ENCODE results near the gene ST6GALNAC5.

The ST6GALNAC5 gene

DNA sequence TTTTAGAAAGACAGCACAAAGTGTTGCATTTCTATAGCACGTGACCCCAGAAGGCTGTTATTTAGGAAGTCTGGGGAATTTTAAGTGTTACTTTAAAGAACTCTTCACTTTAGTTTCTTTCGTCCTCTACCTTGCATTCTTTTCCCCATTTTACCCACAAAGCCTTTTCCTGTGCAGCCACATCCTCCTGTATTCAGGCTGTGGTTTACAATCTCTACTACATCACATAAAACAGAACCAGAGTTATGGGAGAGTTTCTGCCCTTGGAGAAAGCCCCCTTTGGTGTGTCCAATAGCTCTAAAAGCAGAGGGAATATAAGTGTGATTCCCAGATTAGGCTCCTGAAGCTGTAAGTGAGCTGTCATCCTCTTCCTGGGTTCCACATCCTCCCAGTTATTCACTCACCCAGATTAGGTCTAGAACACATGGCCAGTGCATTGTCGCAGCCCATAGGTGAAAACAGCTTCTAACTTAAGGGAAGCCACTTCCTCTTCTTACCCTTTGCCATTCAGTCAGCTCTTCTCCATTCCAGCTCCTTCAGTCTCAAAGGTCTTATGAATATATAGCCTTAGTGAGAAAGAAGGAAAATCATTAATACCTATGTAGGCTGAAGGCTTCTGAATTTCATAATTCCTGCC lies 180.8 kb downstream of the ST6GALNAC5 start:
- DNase-seq (ENCODE audit: low spot score) = no peak

DNA sequence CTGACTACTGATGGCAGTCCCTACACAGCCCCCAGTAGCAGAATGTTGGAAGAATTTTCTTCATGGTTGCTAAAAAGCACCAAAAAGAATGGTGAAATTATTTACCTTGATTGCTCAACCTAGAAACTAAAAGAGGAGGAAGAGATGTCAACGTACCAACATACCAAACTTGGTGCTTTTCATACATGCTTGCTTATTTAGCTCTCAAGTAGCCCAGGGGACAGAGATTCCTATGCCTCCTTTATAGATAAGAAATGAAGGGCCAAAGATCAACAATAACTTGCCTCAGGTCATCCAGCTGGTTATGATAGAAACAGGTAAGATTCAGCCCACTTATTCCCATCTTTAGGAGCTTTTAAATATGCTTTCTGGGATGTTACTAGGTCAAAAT lies 181.3 kb downstream of the ST6GALNAC5 start:
- no peak for DNase-seq (ENCODE audit: low spot score)

GRCh38 chr1:77051425-77051824 lies 184.1 kb downstream of the ST6GALNAC5 start:
- DNase-seq (ENCODE audit: low spot score) = no peak

DNA sequence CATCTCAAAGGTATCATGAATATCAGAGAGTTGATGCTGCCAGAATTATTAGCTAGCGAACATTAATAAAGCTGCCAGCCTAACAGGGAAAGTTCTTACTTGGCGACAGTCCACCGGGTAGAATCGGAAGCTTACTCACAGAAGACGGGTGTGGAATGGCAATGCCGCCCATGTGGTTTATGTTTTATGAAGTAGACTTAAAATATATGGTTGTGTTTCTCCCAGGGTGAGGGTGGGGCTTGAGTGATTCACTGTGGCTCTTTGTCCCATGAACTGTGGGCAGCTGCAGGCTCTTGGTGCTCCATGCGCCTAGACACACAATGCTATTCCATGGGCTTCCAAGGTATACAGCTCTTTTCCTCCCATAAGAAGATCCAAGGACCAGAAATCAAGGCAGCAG lies 189.2 kb downstream of the ST6GALNAC5 start:
- DNase-seq (ENCODE audit: low spot score) = no peak

- DNase-seq (ENCODE audit: low spot score) = no peak
Observed at GRCh38 chr1:77057994-77058585, 190.8 kb downstream of the ST6GALNAC5 start.

GRCh38 chr1:77060000-77060399 lies 192.7 kb downstream of the ST6GALNAC5 start:
- DNase-seq (ENCODE audit: low spot score) = no peak

DNA sequence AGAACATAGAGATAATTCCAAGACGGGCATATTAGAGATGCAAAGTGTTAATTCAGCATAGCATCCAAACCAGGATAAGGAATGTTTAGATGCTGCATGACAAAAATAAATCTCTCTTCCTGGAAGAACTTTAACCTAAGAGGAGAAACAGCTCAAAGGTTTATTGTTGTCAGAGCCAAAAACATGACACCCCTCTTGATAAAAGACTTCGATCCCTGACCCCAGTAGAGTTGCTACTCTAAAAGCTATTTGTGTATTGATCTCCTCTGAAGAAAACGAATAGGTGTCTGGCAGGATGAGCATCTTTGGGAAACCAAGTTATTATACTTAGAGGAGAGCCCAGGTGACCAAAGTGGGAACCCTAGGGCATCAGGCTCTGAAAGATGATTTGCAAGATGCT lies 193.9 kb downstream of the ST6GALNAC5 start:
- DNase-seq (ENCODE audit: low spot score) = no peak

- DNase-seq (ENCODE audit: low spot score) = no peak
Observed at GRCh38 chr1:77063118-77063517, 195.8 kb downstream of the ST6GALNAC5 start.

- no peak for DNase-seq (ENCODE audit: low spot score)
Observed at GRCh38 chr1:77064246-77064645, 197.0 kb downstream of the ST6GALNAC5 start.

- DNase-seq (ENCODE audit: low spot score) = no peak
Observed at GRCh38 chr1:77065693-77066342, 198.5 kb downstream of the ST6GALNAC5 start.

DNA sequence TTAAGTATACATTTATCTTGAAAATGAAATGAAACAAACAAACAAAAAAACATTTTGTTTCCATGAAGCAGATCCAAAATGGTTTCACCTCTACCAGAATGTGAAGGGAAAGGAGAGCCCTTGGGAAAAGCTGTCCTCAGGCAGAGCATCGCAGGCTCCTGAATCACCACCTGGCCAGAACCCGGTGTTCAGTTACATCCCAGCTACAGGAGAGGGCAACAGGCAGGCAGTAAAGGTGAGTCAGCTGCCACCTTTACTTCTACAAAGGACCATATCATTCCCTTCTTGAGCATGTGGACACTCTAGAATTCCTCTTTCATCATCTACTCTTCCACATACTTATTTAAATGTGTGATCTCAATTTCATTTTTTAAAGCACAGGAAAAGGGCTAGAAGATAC lies 200.7 kb downstream of the ST6GALNAC5 start:
- DNase-seq (ENCODE audit: low spot score) = no peak

DNA sequence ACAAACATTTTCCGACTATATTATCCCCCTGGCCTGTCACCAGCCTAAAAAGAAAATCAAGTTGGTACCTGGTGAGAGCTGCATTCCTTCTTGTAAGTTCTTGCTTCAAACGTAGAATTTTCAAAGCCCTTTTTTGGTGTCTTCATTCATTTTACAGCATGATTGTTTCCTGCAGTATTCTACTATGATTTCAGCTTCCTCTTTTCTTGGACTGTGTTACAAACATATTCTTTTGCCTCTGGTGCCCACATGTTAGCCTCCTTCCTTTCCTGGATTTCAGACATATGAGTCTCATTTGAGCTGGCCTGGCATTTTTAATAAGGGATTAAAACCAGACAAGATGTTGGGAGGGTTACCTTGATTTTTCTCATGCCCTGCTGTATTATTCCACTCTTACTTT lies 209.5 kb downstream of the ST6GALNAC5 start:
- DNase-seq (ENCODE audit: low spot score) = no peak

GRCh38 chr1:77081834-77082233 lies 214.6 kb downstream of the ST6GALNAC5 start:
- no peak for DNase-seq (ENCODE audit: low spot score)

DNA sequence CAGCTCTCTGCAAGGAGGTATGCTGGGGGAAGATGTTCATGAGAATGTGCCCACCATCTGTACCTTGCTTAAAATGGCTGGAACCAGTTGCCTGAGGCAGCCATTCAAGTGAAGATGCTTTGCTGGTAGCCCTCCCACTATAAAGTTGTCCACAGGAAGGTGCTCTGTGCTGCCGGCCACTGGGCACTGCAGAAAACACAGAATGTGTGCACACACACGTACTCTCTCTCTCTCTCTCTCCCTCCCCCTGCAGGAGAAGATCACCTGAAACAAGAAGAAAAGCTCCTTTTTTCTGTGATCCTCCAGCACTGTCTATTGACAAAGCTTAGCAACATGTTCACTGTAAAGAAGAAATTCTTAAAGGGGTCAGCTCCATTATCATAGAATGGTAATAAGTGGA lies 217.2 kb downstream of the ST6GALNAC5 start:
- DNase-seq (ENCODE audit: low spot score) = no peak

GRCh38 chr1:77085109-77085508 lies 217.8 kb downstream of the ST6GALNAC5 start:
- no peak for DNase-seq (ENCODE audit: low spot score)

- DNase-seq (ENCODE audit: low spot score) = no peak
Observed at GRCh38 chr1:77089756-77090155, 222.5 kb downstream of the ST6GALNAC5 start.

DNA sequence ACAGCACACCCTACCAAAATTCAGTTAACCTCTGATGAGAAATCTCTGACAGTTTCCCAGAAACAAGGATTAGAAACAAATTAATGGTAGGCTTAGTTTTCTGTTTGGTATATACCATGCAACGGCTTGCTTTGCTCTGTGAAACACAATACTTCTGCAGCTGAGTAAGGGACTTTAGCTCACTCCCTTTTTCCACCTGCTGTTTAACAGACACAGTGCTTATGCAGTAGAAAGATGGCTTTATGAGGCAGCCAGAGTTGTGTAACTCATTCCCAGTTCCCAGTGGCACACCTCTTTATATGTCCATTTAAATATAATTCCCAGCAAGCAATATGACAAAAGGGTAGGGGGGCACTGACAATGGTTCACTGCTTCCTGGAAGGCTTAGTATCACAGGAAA lies 228.0 kb downstream of the ST6GALNAC5 start:
- DNase-seq (ENCODE audit: low spot score) = no peak

DNA sequence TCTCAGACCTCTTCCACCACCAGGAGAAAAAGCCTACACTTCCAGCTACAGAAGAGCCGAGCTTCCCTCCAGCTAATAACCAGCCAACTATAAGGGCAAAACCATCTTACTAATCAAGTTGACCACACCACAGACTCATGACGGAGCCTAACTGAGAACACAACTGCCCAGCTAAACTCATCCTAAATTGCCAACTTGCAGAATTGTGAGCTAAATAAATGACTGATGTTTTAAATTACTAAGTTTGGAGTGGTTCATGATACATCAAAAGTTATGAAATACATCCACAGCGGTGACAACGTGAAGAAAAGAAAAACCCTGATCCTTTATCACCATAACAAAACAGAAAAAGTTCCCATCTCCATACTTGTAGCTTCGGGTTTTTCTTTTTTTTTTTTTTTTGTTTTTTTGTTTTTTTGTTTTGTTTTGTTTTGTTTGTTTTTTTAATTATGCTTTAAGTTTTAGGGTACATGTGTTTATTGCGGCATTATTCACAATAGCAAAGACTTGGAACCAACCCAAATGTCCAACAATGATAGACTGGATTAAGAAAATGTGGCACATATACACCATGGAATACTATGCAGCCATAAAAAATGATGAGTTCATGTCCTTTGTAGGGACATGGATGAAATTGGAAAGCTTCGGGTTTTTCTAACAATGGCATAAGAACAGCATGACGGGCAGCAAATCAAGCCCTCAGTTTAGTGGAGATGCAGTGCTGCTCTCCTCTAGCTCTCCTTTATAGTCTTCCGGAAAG lies 229.4 kb downstream of the ST6GALNAC5 start:
- no peak for DNase-seq (ENCODE audit: low spot score)

DNA sequence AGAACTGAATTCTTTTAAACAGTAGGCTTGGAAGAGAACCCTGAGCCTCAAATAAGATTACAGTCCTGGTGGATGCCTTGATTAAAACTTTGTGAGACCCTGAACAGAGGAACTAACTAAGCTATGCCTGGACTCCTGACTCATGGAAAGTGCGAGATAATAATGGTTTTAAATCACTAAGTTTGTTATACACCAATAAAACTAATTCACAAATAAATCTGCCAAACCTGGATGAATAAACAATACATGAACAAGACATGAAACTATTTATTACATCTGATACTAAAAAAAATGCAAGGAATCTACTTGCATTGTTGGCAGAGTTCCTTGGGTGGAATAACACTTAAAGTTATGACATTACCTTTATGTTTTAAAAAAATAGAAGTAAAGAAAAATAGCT lies 233.6 kb downstream of the ST6GALNAC5 start:
- no peak for DNase-seq (ENCODE audit: low spot score)

GRCh38 chr1:77103486-77103885 lies 236.2 kb downstream of the ST6GALNAC5 start:
- DNase-seq (ENCODE audit: low spot score) = no peak

DNA sequence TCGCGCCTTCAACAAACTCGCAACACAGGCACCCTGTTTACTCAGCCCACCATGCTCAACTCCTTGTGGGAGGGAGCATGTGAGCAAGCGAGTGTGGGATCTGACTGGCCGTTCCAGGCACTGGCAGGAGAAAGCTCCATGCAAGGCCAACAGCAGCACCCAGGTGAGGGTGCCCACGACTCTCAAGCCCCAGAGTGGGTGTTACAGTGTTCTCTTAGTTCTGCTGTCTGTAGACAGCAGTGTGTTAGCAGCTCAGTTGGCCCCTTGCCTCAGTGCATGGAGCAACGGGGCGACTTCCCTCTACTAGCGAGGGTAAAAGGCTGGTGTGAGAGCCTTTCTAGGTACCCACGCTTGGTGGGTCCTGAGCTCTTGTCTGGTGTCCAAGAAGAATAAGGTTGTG lies 237.4 kb downstream of the ST6GALNAC5 start:
- no peak for DNase-seq (ENCODE audit: low spot score)
